ENCODE results near the gene SH2D3C. TPM values are rescaled to one million over a fixed set of nuclear protein-coding genes. Genes with fewer than 3 reads are reported as not detected.

SH2D3C gene
- total and polyA plus RNA-seq, 9 of the 15 experiments (the other 6 are each of a cell fraction or from before 2014, with no cell fraction given) = 0.03 to 1.2 (median 0.22) TPM; not detected in 1

- peak in 1 of 2 experiments; percentile 45; a peak in 1 of 4 replicates for TF ChIP-seq MNT (conservative IDR thresholded peaks at IDR 0.05)
- peak; percentile 68 for TF ChIP-seq CCNT2 (IDR thresholded peaks at IDR 0.05; ENCODE audit: borderline replicate concordance, extremely low read depth, insufficient read length, low read depth, low read length)
- no peak for TF ChIP-seq CHD2 (IDR thresholded peaks at IDR 0.05; ENCODE audit: low read depth, low read length)
- peak; percentile 69; the same call in 1 of the 2 replicates for TF ChIP-seq ZFX (CRISPR knock-in tag; IDR thresholded peaks at IDR 0.05)
- TF ChIP-seq SP1 (CRISPR knock-in tag; IDR thresholded peaks at IDR 0.05) = peak; percentile 40; the same call in 1 of the 2 replicates
- TF ChIP-seq HMGN3 (IDR thresholded peaks at IDR 0.05; ENCODE audit: borderline replicate concordance, extremely low read depth, insufficient read length, low read depth, low read length) = peak; percentile 66
- 0 out of 2 replicates have a peak, but pooled peaks have one; percentile 20 for TF ChIP-seq HDGF (IDR thresholded peaks at IDR 0.05)
- TF ChIP-seq PHF8 (IDR thresholded peaks at IDR 0.05; ENCODE audit: borderline replicate concordance, low read length) = peak; percentile 39; the same call in 1 of the 2 replicates
- peak; percentile 44; the same call in 1 of the 2 replicates for TF ChIP-seq ZBTB33 (CRISPR knock-in tag; IDR thresholded peaks at IDR 0.05)
- TF ChIP-seq U2AF1 (optimal IDR thresholded peaks at IDR 0.05; ENCODE audit: low read depth, low read length) = no peak
- TF ChIP-seq NKRF (IDR thresholded peaks at IDR 0.05; ENCODE audit: borderline replicate concordance) = no peak
- 0 out of 2 replicates have a peak, but pooled peaks have one; percentile 11 for TF ChIP-seq TFAP4 (CRISPR knock-in tag; IDR thresholded peaks at IDR 0.05; ENCODE audit: borderline replicate concordance)
- no peak for TF ChIP-seq NR1H2 (CRISPR knock-in tag; IDR thresholded peaks at IDR 0.05)
- no peak for TF ChIP-seq PHB (CRISPR knock-in tag; IDR thresholded peaks at IDR 0.05)
- TF ChIP-seq RBFOX2 (IDR thresholded peaks at IDR 0.05; ENCODE audit: low read depth, low read length) = 0 out of 2 replicates have a peak, but pooled peaks have one; percentile 37
- TF ChIP-seq ERF (CRISPR knock-in tag; IDR thresholded peaks at IDR 0.05) = 0 out of 2 replicates have a peak, but pooled peaks have one; percentile 32
- TF ChIP-seq ZEB2 (IDR thresholded peaks at IDR 0.05) = 0 out of 2 replicates have a peak, but pooled peaks have one; percentile 31
- TF ChIP-seq L3MBTL2 (IDR thresholded peaks at IDR 0.05) = peak; percentile 56; the same call in 1 of the 2 replicates
- no peak for TF ChIP-seq GATAD2B (IDR thresholded peaks at IDR 0.05; ENCODE audit: borderline replicate concordance)
- TF ChIP-seq CREM (IDR thresholded peaks at IDR 0.05; ENCODE audit: low read depth) = peak; percentile 18; the same call in 1 of the 2 replicates
- TF ChIP-seq ZNF253 (CRISPR knock-in tag; conservative IDR thresholded peaks at IDR 0.05) = no peak
These were observed 47.0 kb upstream of the SH2D3C start (continued) for GRCh38 chr9:127825319-127826051.

All from K562 (cell line).